Activated naive CD4-positive, alpha-beta T cell treated with Interleukin-2 at 50 U/mL for 16 hours (primary cell): ENCODE measurements around the gene OR4P4.

Source experiments
- DNase-seq: peaks from one replicate; pipeline ENCODE4 v3.0.0-alpha.2; 2020

The OR4P4 gene

GRCh38 chr11:55634813-55635212 is at the start of gene OR4P4:
OR4P4 (plus strand) TSS chr11:55635113.
- DNase-seq, result no peak

DNA sequence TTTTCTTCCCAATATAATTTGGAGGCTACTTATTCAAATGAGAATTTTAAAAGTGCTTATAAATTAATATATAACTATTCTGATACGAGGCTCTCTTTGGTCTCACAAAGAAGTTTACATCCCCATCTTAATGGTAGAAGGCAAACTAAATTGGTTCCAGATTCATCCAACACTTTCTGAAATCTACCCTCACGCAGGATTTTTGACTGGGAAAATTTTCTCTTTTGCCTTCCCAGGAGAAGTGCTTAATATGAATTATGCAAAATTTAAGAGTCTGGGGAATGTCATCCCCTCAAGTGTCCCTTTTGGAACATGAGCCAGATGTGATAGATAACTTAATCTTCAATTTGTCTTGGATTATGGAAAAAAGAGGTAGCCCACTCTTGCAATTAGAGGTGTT is 27.4 kb upstream of the OR4P4 start, which contains the start of gene OR4C11:
OR4C11 (minus strand) TSS at position 101 of the 400 bp plus-strand sequence. CDS start 3,272 bp downstream, outside the sequence.
- DNase-seq, result no peak

DNA sequence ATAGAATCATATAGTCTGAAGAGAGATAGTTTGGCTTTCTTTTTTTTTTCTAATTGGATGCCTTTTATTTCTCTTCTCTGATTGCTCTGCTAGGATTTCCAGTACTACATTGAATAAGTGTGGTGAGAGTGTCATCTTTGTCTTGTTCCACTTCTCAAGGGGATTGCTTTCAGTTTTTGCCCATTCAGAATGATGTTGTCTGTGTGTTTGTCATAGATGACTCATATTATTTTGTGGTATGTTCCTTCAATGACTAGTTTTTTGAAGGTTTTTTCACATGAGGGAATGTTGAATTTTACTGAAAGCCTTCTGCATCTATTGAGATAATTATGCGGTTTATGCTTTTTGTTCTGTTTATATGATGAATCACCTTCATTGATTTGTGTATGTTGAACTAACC is 10.4 kb upstream of the OR4P4 start:
- no peak for DNase-seq

- no peak for DNase-seq
Measured at GRCh38 chr11:55648027-55648426, 13.1 kb downstream of the OR4P4 start, which contains the start of gene OR4S2. OR4S2 (plus strand) TSS chr11:55648327; CDS start chr11:55650904, 2,577 bp downstream.

- no peak for DNase-seq
Measured at GRCh38 chr11:55652560-55652959, 17.6 kb downstream of the OR4P4 start.

- no peak for DNase-seq
Measured at GRCh38 chr11:55655096-55655495, 20.2 kb downstream of the OR4P4 start.

GRCh38 chr11:55658031-55658573 is 23.2 kb downstream of the OR4P4 start:
- DNase-seq, result no peak

DNA sequence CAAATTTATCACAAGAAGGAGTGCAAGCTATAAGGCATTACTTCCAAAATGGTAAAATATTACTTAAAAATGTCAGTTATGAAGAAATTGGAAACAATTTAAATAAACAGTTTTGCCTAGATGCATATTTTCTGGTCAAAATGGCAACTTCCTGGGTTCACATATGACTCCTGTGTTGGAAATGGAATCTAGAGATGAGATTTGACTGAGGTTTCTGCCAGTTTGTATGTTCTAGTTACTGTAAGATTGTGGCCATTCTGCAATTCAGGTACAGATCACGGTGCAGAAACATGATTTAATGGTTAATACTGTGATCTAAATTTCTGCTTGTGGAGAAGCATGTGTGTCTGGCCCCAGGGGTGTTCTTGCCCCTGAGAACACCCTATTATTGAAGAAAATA is 23.7 kb downstream of the OR4P4 start:
- DNase-seq, result no peak

GRCh38 chr11:55661901-55662300 is 27.0 kb downstream of the OR4P4 start, which contains the start of gene OR4C6:
OR4C6 (plus strand) TSS chr11:55662201; CDS start chr11:55665167, 2,966 bp downstream.
- DNase-seq, result no peak

GRCh38 chr11:55669376-55669775 is 34.5 kb downstream of the OR4P4 start:
- DNase-seq, result no peak

GRCh38 chr11:55673860-55674259 is 38.9 kb downstream of the OR4P4 start:
- no peak for DNase-seq
